AML-193 (cell line): ENCODE measurements around the gene RBFA.
"Not testable (repeated sequence)": the region's sequence is repeated elsewhere in the genome, so short reads cannot be mapped to it uniquely, and the experiment has no call there.

Source experiments
- DNase-seq, 2 experiments: peaks; one replicate each; lab custom pipeline; 2025; lab: John Stamatoyannopoulos, UW

RBFA gene, protein sequence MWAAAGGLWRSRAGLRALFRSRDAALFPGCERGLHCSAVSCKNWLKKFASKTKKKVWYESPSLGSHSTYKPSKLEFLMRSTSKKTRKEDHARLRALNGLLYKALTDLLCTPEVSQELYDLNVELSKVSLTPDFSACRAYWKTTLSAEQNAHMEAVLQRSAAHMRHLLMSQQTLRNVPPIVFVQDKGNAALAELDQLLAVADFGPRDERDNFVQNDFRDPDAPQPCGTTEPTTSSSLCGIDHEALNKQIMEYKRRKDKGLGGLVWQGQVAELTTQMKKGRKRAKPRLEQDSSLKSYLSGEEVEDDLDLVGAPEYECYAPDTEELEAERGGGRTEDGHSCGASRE

GRCh38 chr18:80034068-80034851, at the start of gene RBFA:
TSS of gene RBFA (plus strand) at chr18:80034434. CDS start at chr18:80034496, 62 bp downstream.
- DNase-seq = peak; percentile 94 to 96

DNA sequence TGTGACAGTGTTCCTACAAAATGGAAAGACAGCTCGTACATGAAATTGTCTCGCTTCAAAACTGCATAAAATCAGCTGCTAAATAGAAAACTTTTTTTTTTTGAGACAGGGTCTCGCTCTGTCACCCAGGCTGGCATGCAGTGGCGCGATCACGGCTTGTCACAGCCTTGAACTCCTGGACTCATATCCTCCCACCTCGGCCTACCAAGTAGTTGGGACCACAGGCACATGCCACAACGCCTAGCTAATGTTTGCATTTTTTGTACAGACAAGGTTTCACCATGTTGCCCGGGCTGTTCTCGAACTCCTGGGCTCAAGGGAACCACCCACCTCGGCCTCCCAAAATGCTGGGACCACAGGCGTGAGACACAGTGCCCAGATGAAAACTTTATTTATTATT, 49.1 kb upstream of the RBFA start:
- DNase-seq = no peak

GRCh38 chr18:79986726-79987125, 47.5 kb upstream of the RBFA start:
- no peak for DNase-seq

DNA sequence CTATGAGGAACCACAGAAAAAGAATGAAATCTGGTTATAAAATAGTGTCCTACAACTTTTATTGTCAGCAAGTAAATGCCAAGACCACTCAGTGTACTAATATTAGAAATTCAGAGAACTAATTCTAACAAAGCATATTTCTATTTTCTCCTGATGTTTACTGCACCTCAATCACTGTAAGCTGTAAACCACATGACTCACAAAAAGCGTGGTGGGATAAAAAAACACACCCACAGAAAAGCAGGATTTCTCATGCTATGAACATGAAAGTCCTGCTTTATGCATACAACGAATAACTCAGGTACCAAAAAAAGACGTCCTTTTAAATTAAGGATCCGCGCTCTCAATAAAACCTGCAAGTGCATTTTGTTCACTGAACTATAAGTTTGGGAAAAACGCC, 46.7 kb upstream of the RBFA start:
- DNase-seq = no peak

DNA sequence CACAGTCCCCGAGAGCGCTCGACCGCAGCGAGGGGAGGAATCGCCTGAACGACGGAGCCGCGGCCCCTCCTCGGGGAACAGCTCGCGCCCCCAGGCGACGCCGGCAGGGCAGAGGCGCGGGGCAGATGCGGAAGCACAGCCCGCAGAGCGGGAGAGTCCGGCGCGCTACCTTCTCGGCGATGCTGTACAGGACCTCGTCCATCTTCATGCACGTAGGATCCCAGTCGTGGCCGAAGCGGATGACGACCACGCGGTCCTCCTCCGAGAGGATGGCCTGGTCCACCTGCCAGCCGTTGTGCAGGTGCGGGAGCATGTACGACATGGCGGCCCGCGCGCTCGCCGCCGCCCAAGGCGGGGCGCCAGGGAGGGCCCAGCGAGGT, 46.2 kb upstream of the RBFA start:
- peak; percentile 55 to 65 for DNase-seq

DNA sequence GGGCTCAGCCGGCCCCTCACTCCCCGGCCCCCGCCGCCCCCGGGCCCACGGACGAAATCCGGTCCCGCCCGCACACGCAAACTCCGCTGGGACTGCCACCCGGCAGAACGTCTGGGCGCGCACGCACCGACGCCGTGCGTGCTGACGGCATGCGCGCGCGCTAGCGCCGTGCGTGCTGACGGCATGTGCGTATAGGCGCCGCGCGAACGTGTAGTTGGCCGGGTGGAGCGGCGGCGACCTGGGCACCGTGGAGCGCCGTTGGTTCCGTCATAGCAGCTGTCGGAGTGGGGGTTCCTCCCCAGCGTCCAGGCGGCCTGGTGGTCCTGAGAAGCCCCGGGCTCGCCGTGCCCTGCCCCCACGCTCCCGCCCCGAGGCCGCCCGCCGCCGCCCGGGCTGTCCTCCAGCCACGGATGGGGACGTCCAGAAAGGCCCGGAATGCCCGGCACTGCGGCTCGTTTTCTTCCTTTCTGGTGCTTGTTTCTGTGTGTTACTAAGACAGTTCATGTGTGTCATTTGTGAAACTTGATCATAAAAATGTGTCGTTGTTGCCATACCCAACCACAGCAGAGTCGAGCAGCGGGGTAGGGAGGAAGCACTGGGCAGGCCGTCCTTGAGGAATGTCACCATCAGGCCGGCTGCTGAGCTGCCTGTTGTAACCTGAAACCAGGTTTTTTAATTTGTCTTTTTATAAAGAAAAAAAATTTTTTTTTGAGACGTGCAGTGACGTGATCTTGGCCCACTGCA, 45.6 kb upstream of the RBFA start, which contains the start of gene TXNL4A:
Gene TXNL4A, minus strand, starts transcription at position 113 of the 744 bp plus-strand sequence. CDS start 171 bp downstream, outside the sequence.
- peak; percentile 65 to 75 for DNase-seq

DNA sequence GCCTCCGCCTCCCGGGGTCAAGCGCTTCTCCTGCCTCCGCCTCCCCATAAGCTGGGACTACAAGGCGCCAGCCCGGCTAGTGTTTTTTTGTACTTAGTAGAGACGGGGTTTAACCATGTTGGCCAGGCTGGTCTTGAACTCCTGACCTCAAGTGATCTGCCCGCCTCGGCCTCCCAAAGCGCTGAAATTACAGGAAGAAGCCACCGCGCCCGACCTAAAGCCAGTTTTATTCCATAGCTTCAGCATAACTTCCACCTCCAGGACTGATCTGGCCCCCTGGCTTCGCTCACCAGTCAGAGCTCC, 45.1 kb upstream of the RBFA start:
- no peak for DNase-seq

DNA sequence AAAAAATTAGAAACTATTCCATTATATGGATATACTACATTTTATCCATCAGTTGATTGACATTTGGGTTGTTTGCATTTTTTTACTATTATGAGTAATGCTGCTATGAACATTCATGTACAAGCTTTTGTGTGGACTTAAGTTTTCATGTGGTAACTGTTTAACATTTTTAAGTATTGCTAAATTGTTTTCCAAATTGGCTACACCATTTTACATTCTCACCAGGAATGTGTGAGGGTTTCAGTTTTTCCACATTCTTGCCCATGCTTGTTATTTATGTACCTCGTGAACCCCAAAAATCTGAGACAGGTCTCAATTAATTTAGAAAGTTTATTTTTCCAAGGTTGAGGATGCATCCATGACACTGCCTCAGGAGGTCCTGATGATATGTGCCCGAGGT, 42.7 kb upstream of the RBFA start:
- DNase-seq = no peak

DNA sequence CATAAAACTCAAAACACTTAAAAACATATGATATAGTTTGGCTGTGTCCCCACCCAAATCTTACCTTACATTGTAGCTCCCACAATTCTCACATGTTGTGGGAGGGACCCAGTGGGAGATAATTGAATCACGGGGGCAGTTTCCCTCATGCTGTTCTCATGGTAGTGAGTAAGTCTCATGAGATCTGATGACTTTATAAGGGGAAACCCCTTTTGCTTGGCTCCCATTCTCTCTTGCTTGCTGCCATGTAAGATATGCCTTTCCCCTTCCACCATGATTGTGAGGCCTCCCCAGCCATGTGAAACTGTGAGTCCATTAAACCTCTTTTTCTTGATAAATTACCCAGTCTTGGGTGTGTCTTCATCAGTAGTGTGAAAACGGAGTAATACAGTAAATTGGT, 34.5 kb upstream of the RBFA start:
- not testable (repeated sequence) for DNase-seq

DNA sequence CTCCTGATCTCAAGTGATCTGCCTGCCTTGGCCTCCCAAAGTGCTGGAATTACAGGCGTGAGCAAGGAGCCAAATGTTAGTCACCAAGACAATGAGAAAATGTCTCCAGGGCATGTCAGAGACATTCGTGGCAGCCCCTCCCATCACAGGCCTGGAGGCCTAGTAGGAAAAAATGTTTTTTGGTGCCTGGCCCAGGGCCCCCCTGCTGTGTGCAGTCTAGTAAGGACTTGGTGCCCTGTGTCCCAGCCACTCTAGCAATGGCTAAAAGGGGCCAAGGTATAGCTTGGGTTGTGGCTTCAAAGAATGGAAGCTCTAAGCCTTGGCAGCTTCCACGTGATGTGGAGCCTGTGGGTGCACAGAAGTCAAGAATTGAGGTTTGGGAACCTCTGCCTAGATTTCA, 33.4 kb upstream of the RBFA start:
- no peak for DNase-seq

DNA sequence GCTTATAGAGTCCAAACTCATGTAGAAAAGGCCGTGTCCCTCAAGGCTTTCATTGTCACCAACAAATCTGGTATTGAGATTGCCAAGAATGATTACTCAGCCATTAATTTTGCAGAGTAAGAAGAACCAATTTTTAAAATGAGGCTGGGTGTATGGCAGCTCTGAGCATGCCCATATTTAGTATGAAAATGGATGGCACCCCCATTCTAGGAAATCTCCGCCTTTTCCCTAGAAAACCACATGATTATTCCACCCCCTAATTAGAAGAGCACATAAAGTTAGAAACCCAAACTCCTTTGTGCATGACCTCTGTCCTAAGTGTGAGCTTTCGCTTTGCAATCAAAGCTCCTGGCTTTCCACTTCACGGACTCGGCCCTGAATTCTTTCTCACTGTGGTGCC, 31.8 kb upstream of the RBFA start:
- DNase-seq = no peak

- no peak for DNase-seq
Observed at GRCh38 chr18:80004600-80005342, 29.5 kb upstream of the RBFA start.

DNA sequence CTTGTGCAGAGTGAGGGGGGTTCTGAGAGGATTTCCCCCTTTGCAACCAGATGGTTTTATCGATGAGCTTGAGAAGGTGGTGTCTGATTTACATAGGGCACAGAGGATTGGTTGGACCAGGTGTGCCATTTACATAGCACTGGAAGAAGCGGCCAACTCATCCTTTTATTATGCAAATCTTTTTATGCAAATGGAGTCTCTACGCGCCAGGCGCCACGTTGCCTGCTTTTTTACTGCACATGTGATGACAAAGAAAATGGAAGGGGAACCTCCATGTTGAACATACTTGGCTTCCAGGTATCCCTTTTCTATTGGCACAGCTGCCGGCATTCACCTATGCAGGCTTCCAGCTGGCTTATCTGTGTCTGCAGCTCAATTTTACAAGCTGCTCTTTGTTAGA, 27.5 kb upstream of the RBFA start:
- DNase-seq = no peak

GRCh38 chr18:80009661-80010550, 24.3 kb upstream of the RBFA start:
- no peak for DNase-seq

GRCh38 chr18:80010551-80010906, 23.7 kb upstream of the RBFA start:
- no peak for DNase-seq

DNA sequence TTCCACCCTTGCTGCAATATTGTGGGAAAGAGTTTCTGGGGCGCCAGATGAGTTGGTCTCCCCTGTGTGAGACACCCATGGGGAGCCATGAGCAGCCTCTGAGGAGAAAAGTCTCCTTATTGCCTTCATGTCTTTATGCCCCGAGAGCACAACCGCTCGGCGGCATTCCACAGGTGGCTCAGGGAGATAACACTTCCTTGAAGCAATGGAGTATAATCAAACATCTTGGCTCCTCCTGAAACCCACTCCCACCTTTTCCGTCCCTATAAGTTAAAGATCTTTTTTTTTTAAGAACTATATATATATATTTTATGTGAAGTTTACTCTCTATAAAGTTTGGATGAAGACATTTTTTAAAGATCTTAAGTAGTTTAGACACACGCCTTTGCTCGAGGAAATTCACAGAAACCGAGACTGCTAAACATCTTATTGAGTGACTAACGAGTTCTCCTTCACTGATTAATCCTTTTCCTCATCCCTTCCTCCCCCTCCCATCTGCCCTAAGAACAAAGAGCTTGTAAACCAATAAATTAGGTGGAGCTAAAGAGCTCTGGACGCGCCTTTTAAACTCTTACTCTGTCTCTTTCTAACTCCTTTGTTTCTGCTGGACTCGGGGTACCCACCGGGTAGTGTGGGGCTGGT, 22.6 kb upstream of the RBFA start:
- DNase-seq = not testable (repeated sequence)

GRCh38 chr18:80012714-80013113, 21.5 kb upstream of the RBFA start:
- no peak for DNase-seq

DNA sequence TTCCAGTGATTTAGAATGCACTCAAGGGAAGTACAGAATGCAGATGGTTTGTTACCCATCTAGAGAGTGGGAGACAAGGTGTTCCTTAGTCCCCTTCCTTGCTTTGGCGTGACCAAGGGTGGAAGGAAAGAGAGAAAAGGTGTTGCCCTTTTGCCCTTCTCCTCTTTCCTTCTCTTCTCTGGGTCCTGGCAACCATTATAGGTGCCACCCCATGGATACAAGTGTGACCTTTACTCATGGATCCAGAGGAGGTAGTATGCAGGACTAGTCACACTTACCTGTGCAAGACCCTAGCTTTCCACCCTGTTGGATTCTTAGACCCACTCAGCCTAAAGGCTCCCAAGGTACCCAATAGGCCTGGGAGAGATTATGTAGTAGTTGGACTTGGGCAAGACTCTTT, 11.6 kb upstream of the RBFA start:
- DNase-seq = no peak

GRCh38 chr18:80023173-80023572, 11.1 kb upstream of the RBFA start:
- peak; percentile 24 to 31 for DNase-seq

DNA sequence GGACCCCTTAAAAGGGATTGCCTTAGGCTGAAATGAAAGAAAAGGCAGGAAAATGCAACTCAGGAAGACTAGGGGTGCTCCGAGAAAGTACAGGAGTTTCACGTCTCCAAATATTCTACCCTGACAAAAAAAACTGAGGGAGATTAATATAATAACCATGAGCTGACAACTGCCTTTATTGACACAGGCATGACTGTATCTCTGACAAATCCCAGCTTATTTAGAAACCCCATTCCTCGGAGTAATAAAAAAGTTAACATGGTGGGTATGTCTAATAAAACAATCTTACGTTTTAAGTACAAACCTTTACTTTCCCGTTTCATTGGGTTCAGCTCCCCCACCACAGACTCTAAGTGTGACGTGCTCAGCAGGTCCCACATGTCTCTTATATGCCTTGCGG, 7.9 kb upstream of the RBFA start:
- DNase-seq = no peak

DNA sequence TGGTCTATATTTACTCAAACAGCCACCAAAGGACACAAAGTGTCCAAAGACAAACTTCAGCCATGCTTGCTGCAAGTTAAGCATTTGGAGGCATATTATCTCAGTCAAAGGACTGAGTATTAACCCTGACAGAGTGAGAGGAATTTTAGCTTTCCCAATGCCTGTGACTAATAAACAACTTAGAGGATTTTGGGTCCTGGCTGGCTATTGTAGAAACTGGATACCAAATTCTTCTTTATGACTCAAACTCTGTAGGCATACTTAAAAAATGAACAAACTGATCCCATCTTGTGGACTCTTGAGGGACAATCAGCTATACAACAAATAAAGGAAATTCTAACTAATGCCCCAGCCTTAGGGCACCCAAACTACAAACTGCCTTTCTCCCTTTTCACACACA, 6.5 kb upstream of the RBFA start:
- DNase-seq = not testable (repeated sequence)
